ENCODE measurements around the gene TPST2.

The TPST2 gene

GRCh38 chr22:26487996-26488395 is 101.9 kb downstream of the TPST2 start:
- Histone ChIP-seq H3K27ac (ENCODE audit: low read depth, low read length) (peak overlapping the region; percentile 98), H4K20me1 (ENCODE audit: control insufficient read depth, insufficient read depth, low read depth, low read length) (no peaks in the 10 kb centered on the region), H3K9me2 (replicated peaks; ENCODE audit: control insufficient read depth, low read length) (no peaks in the 10 kb centered on the region), H3K4me2 (ENCODE audit: low read length) (peak overlapping the region; percentile 63), H3K9me3 (ENCODE audit: control insufficient read depth, insufficient read depth, low read length) (no peaks in the 10 kb centered on the region), H3K27me3 (ENCODE audit: control insufficient read depth, low read length) (no peaks in the 10 kb centered on the region), H3F3A (ENCODE audit: control insufficient read depth, insufficient read depth) (peaks cover 27% of the 10 kb centered on the region), H3K4me3 (ENCODE audit: low read length) (peak overlapping the region; percentile 43), H3K79me2 (ENCODE audit: control insufficient read depth, low read length) (peaks cover 83% of the 10 kb centered on the region), H3K36me3 (ENCODE audit: control insufficient read depth, low read length) (peaks cover 77% of the 10 kb centered on the region), H3K4me1 (ENCODE audit: control insufficient read depth, low read length) (peaks cover 62% of the 10 kb centered on the region)
- no peak for TF ChIP-seq CTCF (IDR thresholded peaks at IDR 0.05; ENCODE audit: low read depth, low read length, poor library complexity, severe bottlenecking)
- TF ChIP-seq EZH2phosphoT487 (IDR thresholded peaks at IDR 0.05; ENCODE audit: borderline replicate concordance, low read length), result no peak

GRCh38 chr22:26486394-26486793 is 103.5 kb downstream of the TPST2 start:
- Histone ChIP-seq H3K27ac (ENCODE audit: low read depth, low read length) (peak overlapping the region; percentile 98), H3K27me3 (ENCODE audit: control insufficient read depth, low read length) (no peaks in the 10 kb centered on the region), H3K9me3 (ENCODE audit: control insufficient read depth, insufficient read depth, low read length) (no peaks in the 10 kb centered on the region), H3F3A (ENCODE audit: control insufficient read depth, insufficient read depth) (peaks cover 37% of the 10 kb centered on the region), H3K4me3 (ENCODE audit: low read length) (no peak overlapping the region), H3K4me1 (ENCODE audit: control insufficient read depth, low read length) (peaks cover 77% of the 10 kb centered on the region), H3K4me2 (ENCODE audit: low read length) (peak overlapping the region; percentile 98), H3K79me2 (ENCODE audit: control insufficient read depth, low read length) (peaks cover 91% of the 10 kb centered on the region), H3K36me3 (ENCODE audit: control insufficient read depth, low read length) (peaks cover 75% of the 10 kb centered on the region), H3K9me2 (replicated peaks; ENCODE audit: control insufficient read depth, low read length) (no peaks in the 10 kb centered on the region), H4K20me1 (ENCODE audit: control insufficient read depth, insufficient read depth, low read depth, low read length) (no peaks in the 10 kb centered on the region)
- no peak for TF ChIP-seq CTCF (IDR thresholded peaks at IDR 0.05; ENCODE audit: low read depth, low read length, poor library complexity, severe bottlenecking)
- TF ChIP-seq EZH2phosphoT487 (IDR thresholded peaks at IDR 0.05; ENCODE audit: borderline replicate concordance, low read length), result no peak

- Histone ChIP-seq H3K27me3 (ENCODE audit: control insufficient read depth, low read length) (no peaks in the 10 kb centered on the region), H3K9me2 (replicated peaks; ENCODE audit: control insufficient read depth, low read length) (no peaks in the 10 kb centered on the region), H3K27ac (ENCODE audit: low read depth, low read length) (peak overlapping the region; percentile 98), H3K79me2 (ENCODE audit: control insufficient read depth, low read length) (peaks cover 93% of the 10 kb centered on the region), H3K4me3 (ENCODE audit: low read length) (peak overlapping the region; percentile 97), H4K20me1 (ENCODE audit: control insufficient read depth, insufficient read depth, low read depth, low read length) (no peaks in the 10 kb centered on the region), H3K9me3 (ENCODE audit: control insufficient read depth, insufficient read depth, low read length) (no peaks in the 10 kb centered on the region), H3F3A (ENCODE audit: control insufficient read depth, insufficient read depth) (peaks cover 34% of the 10 kb centered on the region), H3K4me2 (ENCODE audit: low read length) (peak overlapping the region; percentile 98), H3K36me3 (ENCODE audit: control insufficient read depth, low read length) (peaks cover 75% of the 10 kb centered on the region), H3K4me1 (ENCODE audit: control insufficient read depth, low read length) (peaks cover 82% of the 10 kb centered on the region)
- TF ChIP-seq CTCF (IDR thresholded peaks at IDR 0.05; ENCODE audit: low read depth, low read length, poor library complexity, severe bottlenecking) (no peak), EZH2phosphoT487 (IDR thresholded peaks at IDR 0.05; ENCODE audit: borderline replicate concordance, low read length) (no peak)
Observed at GRCh38 chr22:26485806-26486390, 104.0 kb downstream of the TPST2 start.
